Measurements from ENCODE around the gene CDH2.

Gene CDH2

DNA sequence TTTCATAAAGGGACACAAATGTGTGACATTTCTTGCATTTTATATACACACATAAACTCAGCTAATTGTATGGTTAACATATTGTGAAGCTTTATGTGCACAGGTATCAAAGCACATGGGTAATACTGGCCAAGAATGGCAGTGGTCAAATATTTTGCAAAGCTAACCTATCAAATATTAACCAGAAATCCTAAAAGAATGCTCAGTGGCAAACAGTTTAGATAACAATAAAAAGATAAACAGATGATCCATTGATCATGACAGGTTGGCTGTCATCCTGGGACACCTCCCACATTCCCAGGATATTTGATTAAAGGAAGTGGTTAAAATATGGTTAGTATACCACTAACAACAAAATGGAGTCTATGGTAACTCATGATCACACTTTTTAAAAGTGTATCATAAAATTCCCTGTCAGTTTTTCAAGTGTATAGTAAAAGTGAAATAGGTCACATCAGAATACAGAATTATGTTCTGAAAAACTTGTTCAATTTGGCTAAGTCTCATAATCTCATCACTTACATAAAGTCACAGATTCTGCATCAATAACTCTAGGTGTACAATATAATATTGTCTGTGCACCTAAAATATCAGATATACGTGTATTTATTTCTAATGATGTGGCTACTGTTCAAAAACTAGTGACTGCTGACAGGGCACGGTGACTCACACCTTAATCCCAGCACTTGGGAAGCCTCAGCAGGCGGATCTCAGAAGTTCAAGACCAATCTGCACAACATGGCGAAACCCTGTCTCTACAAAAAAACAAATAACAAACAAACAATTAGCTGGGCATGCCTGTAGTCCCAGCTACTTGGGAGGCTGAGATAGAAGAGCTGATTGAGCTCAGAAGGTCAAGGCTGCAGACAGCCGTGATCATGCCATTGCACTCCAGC lies 48.9 kb downstream of the CDH2 start:
- no peak overlapping the region for H3K4me3 ChIP-seq (ENCODE audit: low read depth, low read length)

DNA sequence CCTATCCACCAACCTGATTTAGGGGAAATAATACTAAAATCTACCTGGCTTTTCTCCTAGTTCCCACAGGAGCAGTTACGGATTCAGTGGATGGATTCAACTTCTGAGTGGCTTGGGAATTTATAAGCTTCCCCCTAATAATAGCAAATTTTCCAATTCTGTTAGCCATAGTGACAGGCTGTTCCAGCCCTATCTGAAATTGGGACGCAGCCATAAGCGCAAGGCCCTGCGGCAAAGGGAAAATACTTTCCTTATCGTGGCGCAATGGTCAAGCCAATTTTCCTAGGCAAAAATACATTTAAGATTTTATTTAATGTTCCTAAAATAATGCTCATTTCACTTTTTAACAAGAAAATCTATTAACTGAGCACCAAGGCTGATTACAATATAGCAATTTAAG lies 49.7 kb downstream of the CDH2 start:
- H3K4me3 ChIP-seq (ENCODE audit: low read depth, low read length), result no peak overlapping the region

DNA sequence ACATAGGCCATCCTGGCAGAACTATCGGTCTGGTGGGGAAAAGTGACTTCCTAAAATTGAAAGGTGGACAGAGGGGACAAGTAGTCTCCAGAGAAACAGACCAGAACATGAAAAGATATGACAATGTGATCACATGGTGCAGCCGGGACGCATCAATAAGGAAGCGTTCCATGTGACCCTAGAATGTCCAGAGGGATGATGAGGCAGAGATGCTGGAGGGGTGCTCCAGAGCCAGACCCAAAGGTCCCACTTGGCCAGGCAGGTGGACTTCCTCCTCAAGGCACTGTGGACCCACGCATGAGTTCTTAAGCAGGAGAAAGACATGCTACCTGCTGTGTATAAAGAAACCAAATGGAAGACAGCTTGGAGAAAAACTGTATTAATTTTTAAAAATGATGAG lies 50.2 kb downstream of the CDH2 start:
- no peak overlapping the region for H3K4me3 ChIP-seq (ENCODE audit: low read depth, low read length)

DNA sequence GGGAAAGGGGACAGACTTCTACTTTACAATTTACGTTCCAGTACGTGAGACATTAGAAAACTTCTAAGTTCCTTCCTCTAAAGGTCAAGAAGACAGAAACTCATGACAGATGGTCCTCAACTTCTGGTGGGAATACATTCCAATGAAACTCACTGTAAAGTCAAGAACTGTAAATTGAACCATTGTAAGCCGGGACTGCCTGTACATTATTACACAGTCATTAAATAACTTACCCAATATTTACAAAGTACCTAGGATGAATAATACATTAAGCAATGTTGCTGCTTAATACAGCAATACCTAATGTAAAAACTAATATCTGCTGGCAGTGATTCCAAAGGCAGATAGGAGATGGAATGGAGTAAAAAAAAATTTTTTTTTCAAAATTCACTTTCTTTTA lies 51.9 kb downstream of the CDH2 start:
- no peak overlapping the region for H3K4me3 ChIP-seq (ENCODE audit: low read depth, low read length)

DNA sequence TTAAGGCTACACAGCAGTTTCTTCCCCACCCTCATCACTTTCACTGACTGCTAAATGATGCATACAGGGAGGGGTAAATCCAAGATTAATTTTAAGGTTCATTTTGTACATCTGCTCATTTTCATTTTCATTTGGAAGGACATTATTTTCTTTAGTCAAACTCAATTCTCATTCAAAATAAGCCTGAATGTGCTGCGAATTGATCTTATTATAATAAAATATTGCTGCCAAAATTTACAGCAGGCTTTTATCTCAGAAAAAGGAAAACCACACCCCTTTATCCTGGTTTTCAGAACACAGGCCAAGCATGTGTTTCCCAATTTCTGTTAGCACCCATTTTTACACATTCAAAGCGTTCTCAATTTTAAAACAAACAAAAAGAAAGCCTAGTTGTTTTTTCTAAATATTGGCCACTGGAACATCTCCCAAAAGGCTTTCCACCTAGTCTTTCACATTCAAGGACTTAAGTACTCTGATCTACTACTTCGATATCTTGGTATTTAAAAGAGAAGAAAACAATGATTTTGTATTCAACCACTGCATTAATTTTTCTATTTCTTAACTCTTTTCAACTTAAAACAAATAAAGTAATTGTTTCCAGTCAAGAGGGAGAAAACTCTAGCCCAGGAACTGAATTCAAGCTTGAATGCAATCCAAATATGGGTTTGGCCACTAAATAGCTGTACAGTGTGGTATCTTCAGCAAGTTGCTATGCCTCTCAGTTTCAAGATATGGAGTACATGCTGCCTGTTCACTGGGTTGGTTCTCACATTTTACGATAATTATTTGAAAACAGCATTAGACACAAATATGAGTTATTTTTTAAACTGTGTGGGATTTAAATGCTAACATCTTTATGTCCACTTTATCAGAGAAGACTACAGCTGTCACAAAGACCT lies 52.5 kb downstream of the CDH2 start:
- no peak overlapping the region for H3K4me3 ChIP-seq (ENCODE audit: low read depth, low read length)

DNA sequence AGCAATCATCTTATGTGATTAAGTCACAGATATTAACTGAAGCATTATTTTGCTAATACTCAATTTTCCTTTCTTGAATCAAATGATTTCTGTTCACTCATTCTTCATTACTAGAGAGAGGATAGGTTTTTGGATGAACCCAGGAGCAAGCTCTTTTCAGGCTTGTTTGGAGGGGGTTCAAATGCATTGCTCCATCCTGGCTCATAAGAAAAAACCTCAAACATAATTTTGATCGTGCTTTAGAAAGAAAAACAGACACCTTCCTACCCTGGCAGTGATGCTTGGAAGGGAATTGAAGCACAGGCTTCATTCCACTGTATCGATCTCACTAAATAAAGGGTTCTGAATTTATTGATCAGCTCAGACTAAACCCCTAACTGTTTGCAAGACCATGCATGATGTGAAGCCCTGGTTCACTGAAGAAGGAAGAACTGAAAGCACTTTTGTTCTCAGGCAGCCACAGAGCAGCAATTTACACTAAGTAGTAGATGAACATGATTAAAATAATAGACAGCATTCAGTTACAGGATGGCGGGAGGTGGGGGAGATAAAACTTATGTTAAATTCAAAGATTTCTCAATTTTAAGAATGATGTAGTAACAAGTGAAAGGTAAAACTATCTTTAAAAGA lies 53.4 kb downstream of the CDH2 start:
- H3K4me3 ChIP-seq (ENCODE audit: low read depth, low read length), result no peak overlapping the region

DNA sequence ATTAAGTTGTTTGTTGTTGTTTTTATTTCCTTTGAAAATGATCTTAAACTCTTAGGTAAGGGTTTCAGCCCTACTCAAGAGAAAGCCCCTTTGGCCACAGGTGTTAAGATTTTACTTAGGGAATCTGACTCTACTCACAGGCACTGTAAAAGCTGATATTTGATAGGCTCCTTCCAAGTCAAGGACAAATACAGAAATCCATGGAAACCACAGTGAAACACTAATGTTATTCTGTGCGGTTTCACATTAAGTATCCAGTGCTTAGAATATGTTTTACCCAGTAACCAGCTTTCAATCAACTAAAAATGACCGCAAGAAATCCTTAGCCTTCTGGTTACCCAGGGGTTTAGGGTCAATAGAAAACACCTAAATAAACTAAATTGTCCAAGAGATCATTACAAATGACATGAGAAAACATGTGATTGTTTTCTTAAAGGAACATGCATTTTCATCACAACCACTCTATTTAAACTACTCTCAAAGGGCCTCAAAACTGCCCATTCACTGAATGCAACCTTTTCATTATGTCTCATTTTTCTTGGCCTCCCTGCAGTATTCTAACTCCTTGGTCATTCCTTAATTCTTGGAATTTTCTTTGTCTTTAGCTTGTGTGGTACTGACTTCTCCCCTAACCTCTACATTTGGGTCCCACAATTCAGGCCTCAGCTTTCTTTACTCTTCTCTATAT lies 56.0 kb downstream of the CDH2 start:
- no peak overlapping the region for H3K4me3 ChIP-seq (ENCODE audit: low read depth, low read length)

DNA sequence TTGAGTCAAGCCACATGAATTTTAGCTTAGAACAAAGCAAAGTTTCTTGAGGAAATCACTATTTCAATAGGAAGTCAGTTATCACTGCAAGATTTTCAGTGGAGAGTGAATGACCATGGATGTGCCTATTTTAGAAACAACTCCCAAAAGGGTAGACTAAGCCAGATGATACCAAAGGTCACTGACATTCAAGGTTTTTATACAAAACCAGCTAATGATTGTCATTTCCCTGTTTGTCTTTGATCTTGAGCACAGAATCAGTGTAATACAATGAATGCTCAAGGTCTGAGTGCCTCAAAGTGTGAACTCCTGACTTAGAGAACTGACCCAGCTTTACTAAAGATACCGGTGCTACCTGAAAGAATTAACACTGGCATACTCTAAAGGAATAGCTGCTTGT lies 60.5 kb downstream of the CDH2 start:
- no peak overlapping the region for H3K4me3 ChIP-seq (ENCODE audit: low read depth, low read length)

DNA sequence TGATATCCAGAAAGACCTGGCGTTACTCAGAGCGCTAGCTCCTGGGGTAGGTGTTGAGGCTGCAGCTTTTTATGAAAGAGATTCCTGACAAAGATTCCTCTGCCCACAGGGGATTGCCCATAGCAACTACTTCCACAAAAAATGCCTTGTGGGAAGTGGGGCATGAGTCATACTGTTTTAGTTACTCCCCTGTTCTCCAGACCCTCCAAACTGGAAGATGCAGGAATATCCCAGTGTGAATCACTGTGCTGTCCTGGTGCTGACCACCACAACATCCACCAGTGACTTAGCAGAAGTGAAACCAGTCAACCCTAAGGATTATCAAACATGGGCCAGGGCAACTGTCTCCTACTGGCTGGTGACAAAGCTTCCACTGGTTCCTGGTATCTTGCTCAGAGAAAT lies 61.8 kb downstream of the CDH2 start:
- no peak overlapping the region for H3K4me3 ChIP-seq (ENCODE audit: low read depth, low read length)

DNA sequence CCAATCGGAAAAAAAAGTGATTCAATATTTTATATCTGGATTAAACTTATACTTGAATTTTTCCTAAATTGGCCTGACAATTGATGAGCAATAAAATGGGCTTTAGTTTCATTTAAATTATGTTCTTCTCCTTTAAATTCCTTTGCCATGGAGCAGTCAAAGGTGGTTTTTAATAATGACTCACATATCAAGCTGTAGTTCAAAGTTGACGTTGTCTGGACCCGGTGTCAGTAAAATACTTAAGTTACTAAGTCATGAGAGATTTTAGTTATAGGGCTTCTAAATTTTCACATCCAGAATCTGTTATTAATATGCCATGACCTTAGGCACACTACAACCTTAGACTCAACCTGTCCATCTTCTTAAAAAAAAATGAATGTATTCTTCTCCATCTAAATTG lies 62.5 kb downstream of the CDH2 start:
- no peak overlapping the region for H3K4me3 ChIP-seq (ENCODE audit: low read depth, low read length)

DNA sequence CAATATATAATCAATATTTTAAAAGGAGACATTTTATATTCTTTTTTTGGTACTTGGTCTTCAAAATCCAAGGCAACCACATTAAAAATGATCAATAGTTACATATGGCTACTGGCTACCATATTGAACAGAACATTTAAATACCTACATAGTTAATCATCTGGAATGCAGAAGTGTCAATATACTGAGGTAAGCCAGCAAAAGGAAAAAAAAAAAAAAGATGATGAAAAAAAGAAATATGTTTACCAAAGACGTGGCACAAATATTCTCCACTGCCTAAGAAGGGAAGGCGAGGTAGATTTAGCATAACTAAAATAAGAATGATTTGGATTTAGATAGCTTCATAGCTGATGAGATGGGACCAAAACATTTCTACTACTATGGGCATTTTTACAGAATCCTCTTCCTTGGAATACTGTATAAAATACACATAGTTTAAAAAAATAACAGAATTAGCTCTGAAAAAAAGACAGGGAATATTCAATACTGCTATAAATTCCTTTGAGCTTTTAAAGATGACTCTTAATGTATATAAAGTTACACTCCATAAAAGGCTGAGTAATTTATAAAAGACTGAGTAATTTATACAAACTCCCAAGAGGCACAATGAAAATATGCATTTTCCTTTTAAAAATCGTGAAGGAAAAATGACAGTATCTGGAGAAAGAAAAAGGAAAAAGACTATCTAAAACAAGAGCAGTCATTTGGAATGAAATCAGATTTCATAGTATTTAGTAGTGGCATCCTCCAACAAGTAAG lies 63.5 kb downstream of the CDH2 start:
- no peak overlapping the region for H3K4me3 ChIP-seq (ENCODE audit: low read depth, low read length)

DNA sequence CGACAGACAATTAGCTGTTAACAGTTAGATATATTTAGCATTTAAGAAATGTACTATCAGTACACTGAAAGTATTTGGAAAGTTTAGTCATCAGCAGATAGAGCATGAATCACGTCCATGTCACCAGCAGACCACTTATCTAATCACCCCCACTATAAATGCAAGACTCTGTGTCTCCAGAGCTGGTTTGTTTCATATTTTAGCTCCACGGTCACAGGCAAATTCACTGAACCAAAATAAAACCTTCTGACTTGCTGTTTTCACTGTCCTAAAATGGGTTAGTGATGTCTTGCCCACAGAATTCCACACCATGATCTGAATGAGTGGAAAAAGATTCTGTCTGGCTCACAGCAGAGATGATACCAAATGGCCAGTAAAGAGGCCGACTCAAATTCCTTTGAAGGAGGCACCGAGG lies 64.9 kb downstream of the CDH2 start:
- H3K4me3 ChIP-seq (ENCODE audit: low read depth, low read length), result no peak overlapping the region

DNA sequence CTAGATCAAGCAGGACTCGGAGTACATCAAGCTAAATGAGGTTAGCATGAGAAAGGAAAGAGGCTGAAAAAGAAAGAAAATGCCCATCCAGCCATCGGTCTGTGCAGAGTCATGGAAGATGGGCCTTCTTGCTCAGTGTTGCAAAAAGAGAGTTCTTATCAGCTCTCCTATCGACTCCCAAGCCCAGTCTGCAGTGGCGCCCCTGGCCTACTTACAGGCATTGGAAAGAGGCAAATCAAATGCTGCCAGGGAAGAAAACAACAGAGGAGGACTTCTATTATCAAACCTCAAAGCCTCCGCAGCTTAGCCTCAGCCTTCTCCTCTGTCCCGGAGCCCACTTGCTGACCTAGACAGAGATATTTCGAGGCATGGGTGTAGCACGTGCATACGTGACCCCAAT lies 66.0 kb downstream of the CDH2 start:
- no peak overlapping the region for H3K4me3 ChIP-seq (ENCODE audit: low read depth, low read length)

DNA sequence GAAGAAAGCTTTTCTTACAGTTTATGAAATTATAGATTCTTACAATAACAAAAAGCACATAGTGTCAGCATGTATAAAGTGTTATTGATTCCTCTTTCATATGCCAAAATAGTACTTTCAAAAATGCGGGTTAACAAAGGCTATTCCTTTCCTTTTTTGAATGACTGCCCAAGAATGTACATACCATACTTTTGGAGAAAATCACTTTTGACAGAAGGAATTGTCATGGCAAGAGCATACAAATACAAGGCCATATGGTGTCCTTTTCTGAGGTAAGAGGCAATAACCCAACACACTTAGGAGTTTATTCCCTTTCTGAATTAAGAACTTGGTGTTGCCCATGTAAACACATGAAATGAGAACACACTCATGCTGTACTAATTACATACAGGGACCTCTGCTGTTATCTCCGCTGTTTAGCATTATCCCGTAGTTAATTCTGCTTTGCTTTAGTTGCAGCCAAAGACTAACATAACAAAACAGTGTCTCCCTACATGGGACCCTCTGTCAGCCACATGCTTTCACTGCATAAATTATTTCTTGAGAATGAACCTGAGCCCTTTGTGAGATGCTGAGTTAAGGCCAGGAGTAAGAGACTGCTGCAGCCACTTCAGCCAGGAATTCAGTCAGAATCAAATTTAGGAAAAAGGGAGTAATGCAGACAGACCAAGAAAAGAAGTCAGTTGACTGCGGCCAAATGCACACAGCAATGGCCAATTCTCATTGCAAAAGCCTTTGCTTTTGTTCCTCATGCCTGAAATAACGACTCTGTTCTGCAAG lies 67.0 kb downstream of the CDH2 start:
- no peak overlapping the region for H3K4me3 ChIP-seq (ENCODE audit: low read depth, low read length)

DNA sequence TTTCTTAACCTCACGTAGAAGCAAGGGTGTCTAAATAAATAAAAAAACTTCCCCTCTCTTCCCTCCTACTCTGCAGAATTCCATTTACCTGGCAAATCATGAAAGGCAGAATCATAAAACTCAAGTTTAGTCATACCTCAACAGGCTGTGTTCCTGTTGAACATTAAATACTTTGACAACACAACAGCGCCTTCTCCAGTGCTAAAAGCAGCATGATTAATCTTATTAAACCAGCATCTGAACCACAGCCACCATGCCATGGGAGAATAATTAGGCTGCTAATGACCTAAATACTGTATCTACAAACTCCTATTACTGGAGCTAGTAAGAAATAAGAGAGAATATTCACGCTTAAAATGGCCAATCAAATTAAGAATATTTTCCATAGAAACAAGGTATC lies 68.1 kb downstream of the CDH2 start:
- H3K4me3 ChIP-seq (ENCODE audit: low read depth, low read length), result no peak overlapping the region

DNA sequence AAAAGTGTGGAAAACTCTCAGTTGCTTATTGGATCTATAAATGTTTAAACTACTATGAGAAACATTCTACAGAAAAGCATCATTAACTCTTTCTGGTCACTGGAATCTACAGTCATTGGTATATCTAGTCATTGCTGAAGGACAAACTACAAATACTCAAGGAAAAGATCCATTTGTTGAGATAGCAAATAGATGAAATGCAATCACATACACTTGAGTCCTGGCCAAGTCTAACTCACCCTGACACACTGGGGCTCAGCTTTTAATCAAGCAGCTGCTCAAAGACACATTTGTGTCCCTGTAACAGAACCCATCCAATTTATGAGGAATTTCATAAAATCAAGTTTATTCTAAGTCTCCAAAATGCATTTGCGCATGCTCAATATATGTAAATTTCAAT lies 68.7 kb downstream of the CDH2 start:
- H3K4me3 ChIP-seq (ENCODE audit: low read depth, low read length), result no peak overlapping the region

DNA sequence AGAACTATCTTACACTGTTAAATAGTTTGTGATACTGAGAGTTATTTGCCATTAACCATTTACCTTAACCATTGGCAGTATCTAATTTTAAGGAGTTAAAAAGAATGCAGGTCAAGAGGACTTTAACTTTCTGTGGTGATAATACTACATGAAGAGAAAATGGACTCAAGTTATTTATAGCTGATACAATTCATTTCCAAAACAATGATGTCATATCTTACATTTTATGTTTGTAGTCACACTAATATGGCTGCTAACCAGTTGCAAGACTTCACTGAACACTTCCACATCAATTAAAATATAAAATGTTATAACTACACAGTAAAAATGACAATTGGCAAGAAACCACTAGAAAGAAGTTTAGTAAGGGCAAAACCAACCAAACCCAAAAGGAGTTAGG lies 77.7 kb downstream of the CDH2 start:
- no peak overlapping the region for H3K4me3 ChIP-seq (ENCODE audit: low read depth, low read length)

DNA sequence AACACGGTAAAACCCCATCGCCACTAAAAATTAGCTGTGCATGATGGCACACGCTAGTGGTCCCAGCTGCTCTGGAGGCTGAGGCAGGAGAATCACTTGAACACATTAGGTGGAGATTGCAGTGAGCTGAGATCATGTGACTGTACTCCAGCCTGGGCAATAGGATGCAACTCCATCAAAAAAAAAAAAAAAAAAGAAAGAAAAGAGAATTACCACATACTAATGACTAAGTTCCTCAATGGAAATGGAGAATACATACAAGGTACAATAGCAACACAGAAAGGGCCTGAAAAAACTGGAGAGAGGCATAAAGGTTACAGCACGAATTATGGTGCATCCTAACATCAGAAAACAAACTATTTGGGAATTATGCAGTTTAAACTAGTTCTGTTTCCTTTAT lies 81.3 kb downstream of the CDH2 start:
- H3K4me3 ChIP-seq (ENCODE audit: low read depth, low read length), result no peak overlapping the region

DNA sequence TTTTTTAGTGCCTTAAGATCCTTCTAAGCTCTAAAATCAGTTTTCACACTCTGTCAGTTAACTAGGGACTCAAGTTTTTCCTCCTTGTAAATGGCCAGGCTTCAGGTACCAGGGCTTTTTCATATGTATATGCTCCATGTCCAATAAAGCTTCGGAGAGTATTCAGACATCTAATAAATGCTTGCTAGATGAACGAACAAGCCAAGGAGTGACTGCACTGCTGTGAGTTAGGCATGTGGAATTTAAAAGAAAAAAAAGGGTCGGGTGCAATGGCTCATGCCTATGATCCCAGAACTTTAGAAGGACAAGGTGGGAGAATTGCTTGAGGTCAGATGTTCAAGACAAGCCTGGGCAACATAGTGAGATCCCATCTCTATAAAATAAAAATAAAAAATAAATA lies 81.9 kb downstream of the CDH2 start:
- no peak overlapping the region for H3K4me3 ChIP-seq (ENCODE audit: low read depth, low read length)

DNA sequence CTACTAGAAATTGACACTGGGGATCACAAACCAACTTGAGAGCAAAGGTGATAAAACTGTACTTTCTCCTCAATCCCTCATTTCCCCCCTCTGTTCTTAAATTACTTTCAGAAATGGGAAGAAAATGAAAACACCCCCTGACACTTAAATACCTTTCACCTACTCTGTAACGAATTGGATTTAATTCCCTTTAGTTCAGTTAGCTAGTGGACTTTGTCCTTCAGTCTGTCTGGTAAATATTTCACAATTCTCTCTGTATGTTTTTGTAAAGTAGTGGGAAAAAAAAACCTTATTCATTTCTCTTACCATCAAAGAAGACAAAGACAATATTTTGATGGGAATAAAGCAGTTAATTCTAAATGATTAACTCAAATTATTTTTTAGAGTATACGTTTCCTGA lies 85.7 kb downstream of the CDH2 start:
- H3K4me3 ChIP-seq (ENCODE audit: low read depth, low read length), result no peak overlapping the region
